ENCODE results near the gene SLC16A8. TPM values are rescaled to one million over a fixed set of nuclear protein-coding genes. Genes with fewer than 3 reads are reported as not detected.

Gene SLC16A8
- total and polyA plus RNA-seq, 2 of the 13 experiments (the other 11 are each of a cell fraction or from before 2014, with no cell fraction given) = not detected

- TF ChIP-seq ZBTB4 (CRISPR knock-in tag; IDR thresholded peaks at IDR 0.05; ENCODE audit: borderline replicate concordance) (peak; percentile 36; the same call in 1 of the 2 replicates), ZFX (CRISPR knock-in tag; IDR thresholded peaks at IDR 0.05; ENCODE audit: low read depth) (peak; percentile 42), TGIF2 (CRISPR knock-in tag; IDR thresholded peaks at IDR 0.05) (peak; percentile 72), RFX3 (CRISPR knock-in tag; IDR thresholded peaks at IDR 0.05) (peak; percentile 93), ZNF333 (CRISPR knock-in tag; IDR thresholded peaks at IDR 0.05; ENCODE audit: borderline replicate concordance) (0 out of 2 replicates have a peak, but pooled peaks have one; percentile 78), E2F1 (CRISPR knock-in tag; IDR thresholded peaks at IDR 0.05) (peak; percentile 34; the same call in 1 of the 2 replicates), SRSF1 (optimal IDR thresholded peaks at IDR 0.05; ENCODE audit: low read depth, low read length) (peak; percentile 88), PHF5A (CRISPR knock-in tag; IDR thresholded peaks at IDR 0.05; ENCODE audit: low read depth, unreplicated experiment) (no peak)
- TF ChIP-seq, protein P1, sequence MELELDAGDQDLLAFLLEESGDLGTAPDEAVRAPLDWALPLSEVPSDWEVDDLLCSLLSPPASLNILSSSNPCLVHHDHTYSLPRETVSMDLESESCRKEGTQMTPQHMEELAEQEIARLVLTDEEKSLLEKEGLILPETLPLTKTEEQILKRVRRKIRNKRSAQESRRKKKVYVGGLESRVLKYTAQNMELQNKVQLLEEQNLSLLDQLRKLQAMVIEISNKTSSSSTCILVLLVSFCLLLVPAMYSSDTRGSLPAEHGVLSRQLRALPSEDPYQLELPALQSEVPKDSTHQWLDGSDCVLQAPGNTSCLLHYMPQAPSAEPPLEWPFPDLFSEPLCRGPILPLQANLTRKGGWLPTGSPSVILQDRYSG (CRISPR knock-in tag; IDR thresholded peaks at IDR 0.05) = peak; percentile 46; the same call in 1 of the 2 replicates
- TF ChIP-seq, protein P2, sequence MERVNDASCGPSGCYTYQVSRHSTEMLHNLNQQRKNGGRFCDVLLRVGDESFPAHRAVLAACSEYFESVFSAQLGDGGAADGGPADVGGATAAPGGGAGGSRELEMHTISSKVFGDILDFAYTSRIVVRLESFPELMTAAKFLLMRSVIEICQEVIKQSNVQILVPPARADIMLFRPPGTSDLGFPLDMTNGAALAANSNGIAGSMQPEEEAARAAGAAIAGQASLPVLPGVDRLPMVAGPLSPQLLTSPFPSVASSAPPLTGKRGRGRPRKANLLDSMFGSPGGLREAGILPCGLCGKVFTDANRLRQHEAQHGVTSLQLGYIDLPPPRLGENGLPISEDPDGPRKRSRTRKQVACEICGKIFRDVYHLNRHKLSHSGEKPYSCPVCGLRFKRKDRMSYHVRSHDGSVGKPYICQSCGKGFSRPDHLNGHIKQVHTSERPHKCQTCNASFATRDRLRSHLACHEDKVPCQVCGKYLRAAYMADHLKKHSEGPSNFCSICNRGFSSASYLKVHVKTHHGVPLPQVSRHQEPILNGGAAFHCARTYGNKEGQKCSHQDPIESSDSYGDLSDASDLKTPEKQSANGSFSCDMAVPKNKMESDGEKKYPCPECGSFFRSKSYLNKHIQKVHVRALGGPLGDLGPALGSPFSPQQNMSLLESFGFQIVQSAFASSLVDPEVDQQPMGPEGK (CRISPR knock-in tag; IDR thresholded peaks at IDR 0.05) = peak; percentile 30; the same call in 1 of the 2 replicates
- TF ChIP-seq, protein P3, sequence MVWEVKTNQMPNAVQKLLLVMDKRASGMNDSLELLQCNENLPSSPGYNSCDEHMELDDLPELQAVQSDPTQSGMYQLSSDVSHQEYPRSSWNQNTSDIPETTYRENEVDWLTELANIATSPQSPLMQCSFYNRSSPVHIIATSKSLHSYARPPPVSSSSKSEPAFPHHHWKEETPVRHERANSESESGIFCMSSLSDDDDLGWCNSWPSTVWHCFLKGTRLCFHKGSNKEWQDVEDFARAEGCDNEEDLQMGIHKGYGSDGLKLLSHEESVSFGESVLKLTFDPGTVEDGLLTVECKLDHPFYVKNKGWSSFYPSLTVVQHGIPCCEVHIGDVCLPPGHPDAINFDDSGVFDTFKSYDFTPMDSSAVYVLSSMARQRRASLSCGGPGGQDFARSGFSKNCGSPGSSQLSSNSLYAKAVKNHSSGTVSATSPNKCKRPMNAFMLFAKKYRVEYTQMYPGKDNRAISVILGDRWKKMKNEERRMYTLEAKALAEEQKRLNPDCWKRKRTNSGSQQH (CRISPR knock-in tag; IDR thresholded peaks at IDR 0.05; ENCODE audit: low read depth) = 0 out of 2 replicates have a peak, but pooled peaks have one; percentile 62
- TF ChIP-seq, protein P4, sequence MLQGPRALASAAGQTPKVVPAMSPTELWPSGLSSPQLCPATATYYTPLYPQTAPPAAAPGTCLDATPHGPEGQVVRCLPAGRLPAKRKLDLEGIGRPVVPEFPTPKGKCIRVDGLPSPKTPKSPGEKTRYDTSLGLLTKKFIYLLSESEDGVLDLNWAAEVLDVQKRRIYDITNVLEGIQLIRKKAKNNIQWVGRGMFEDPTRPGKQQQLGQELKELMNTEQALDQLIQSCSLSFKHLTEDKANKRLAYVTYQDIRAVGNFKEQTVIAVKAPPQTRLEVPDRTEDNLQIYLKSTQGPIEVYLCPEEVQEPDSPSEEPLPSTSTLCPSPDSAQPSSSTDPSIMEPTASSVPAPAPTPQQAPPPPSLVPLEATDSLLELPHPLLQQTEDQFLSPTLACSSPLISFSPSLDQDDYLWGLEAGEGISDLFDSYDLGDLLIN (CRISPR knock-in tag; IDR thresholded peaks at IDR 0.05; ENCODE audit: borderline replicate concordance) = 0 out of 2 replicates have a peak, but pooled peaks have one; percentile 51
- TF ChIP-seq, protein P5, sequence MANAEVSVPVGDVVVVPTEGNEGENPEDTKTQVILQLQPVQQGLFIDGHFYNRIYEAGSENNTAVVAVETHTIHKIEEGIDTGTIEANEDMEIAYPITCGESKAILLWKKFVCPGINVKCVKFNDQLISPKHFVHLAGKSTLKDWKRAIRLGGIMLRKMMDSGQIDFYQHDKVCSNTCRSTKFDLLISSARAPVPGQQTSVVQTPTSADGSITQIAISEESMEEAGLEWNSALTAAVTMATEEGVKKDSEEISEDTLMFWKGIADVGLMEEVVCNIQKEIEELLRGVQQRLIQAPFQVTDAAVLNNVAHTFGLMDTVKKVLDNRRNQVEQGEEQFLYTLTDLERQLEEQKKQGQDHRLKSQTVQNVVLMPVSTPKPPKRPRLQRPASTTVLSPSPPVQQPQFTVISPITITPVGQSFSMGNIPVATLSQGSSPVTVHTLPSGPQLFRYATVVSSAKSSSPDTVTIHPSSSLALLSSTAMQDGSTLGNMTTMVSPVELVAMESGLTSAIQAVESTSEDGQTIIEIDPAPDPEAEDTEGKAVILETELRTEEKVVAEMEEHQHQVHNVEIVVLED (CRISPR knock-in tag; IDR thresholded peaks at IDR 0.05; ENCODE audit: borderline replicate concordance) = peak; percentile 79; the same call in 1 of the 2 replicates
These were observed 26.8 kb downstream of the SLC16A8 start, which contains the start of gene PICK1 (continued) for GRCh38 chr22:38056969-38057891.
